Testis (tissue), 2 donors: ENCODE results near the gene FSIP1.

Experiments
- POLR2A ChIP-seq: fragments of 450-650 bp; IDR thresholded peaks from one replicate; pipeline ENCODE4 v1.6.1; 2017; ENCODE audit warnings: antibody characterized with exemption, mild to moderate bottlenecking, moderate library complexity
- TF ChIP-seq, protein P1 (sequence below), 3 experiments: fragments of 450-650 bp in 2 of 3; fragments of 200-600 bp in 1 of 3; sonication (generic) in 1 of 3; IDR thresholded peaks; one replicate each; pipeline ENCODE4 v1.5.1; 2016 to 2019; ENCODE audit warnings: antibody characterized with exemption in 3 of 3, mild to moderate bottlenecking in 2 of 3, moderate library complexity in 1 of 3

DNA sequence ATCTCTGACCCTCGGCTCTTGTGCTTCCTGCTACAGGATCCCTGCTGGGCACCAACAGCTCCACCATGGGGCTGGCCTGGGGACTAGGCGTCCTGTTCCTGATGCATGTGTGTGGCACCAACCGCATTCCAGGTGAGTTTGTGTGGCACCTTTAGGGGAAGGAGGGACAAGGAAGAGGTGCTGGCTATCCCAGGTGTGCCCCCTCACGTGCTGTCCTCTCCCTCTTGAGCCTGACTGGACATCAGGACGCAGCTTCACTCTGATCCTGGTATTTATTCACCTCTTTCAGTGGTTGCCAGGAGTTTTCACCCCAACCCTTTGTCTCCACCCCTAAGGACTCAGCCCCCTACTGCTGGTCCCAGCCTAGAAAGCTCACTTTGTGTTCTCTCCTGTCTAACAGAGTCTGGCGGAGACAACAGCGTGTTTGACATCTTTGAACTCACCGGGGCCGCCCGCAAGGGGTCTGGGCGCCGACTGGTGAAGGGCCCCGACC is 200.8 kb downstream of the FSIP1 start:
- TF ChIP-seq, protein P1, sequence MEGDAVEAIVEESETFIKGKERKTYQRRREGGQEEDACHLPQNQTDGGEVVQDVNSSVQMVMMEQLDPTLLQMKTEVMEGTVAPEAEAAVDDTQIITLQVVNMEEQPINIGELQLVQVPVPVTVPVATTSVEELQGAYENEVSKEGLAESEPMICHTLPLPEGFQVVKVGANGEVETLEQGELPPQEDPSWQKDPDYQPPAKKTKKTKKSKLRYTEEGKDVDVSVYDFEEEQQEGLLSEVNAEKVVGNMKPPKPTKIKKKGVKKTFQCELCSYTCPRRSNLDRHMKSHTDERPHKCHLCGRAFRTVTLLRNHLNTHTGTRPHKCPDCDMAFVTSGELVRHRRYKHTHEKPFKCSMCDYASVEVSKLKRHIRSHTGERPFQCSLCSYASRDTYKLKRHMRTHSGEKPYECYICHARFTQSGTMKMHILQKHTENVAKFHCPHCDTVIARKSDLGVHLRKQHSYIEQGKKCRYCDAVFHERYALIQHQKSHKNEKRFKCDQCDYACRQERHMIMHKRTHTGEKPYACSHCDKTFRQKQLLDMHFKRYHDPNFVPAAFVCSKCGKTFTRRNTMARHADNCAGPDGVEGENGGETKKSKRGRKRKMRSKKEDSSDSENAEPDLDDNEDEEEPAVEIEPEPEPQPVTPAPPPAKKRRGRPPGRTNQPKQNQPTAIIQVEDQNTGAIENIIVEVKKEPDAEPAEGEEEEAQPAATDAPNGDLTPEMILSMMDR (IDR thresholded peaks at IDR 0.05) = peak in 2 of 3 experiments; percentile 26
- TF ChIP-seq POLR2A = no peak
